Esophagus squamous epithelium (tissue), 5 donors: Measurements from ENCODE around the gene SPATA1. TPM values are rescaled to one million over a fixed set of nuclear protein-coding genes. Genes with fewer than 3 reads are reported as not detected.

Source experiments
- DNase-seq: peaks from one replicate; lab custom pipeline; 2025; lab: John Stamatoyannopoulos, UW
- H3K27ac ChIP-seq, 4 donors: fragments of 200-600 bp; sonication (generic); one replicate each; pipeline ENCODE4 v1.5.1; 2016 to 2019; ENCODE audit warnings: mild to moderate bottlenecking in 1 of 4
- H3K27me3 ChIP-seq, 4 donors: fragments of 200-600 bp; sonication (generic); 1 replicate in 3 of 4; 2 replicates in 1 of 4; pipeline versions ENCODE4 v1.5.1 to v1.6.0; 2017 to 2021; ENCODE audit warnings: antibody characterized with exemption in 1 of 4
- H3K36me3 ChIP-seq, 3 donors: fragments of 200-600 bp; sonication (generic); one replicate each; pipeline ENCODE4 v1.5.1; 2016 to 2019
- H3K4me1 ChIP-seq, 3 donors: fragments of 200-600 bp; sonication (generic); one replicate each; pipeline ENCODE4 v1.5.1; 2017 to 2019
- H3K4me3 ChIP-seq, 4 donors: fragments of 200-600 bp; sonication (generic); 1 replicate in 3 of 4; 2 replicates in 1 of 4; pipeline ENCODE4 v1.5.1; 2016 to 2019; ENCODE audit warnings: mild to moderate bottlenecking in 2 of 4, moderate library complexity in 1 of 4
- H3K9me3 ChIP-seq, 3 donors: fragments of 200-600 bp; sonication (generic); one replicate each; pipeline ENCODE4 v1.5.1; 2016 to 2019
- POLR2A ChIP-seq, 4 donors: fragments of 450-650 bp; IDR thresholded peaks; one replicate each; pipeline ENCODE4 v1.6.1; 2017; ENCODE audit warnings: antibody characterized with exemption in 4 of 4, mild to moderate bottlenecking in 4 of 4, moderate library complexity in 3 of 4
- WGBS, 2 donors: methylation state at CpG; one replicate each; pipeline ENCODE4 v1.1.5; 2018; 5-methylcytosine and 5-hydroxymethylcytosine counted together
- intact Hi-C: fragments of 100-400 bp; cut with DNase I; formaldehyde crosslinking; loops from one replicate; pipeline ENCODE4 v1.15.0; 2022
- total RNA-seq, 4 donors: library from RNA; depleted of rRNA; stranded (reverse); fragments of >200 nt; gene quantifications; one replicate each; pipeline ENCODE4 v1.1.0, GENCODE V29; 2016
- TF ChIP-seq, protein P1 (sequence below), 6 experiments: fragments of 450-650 bp in 4 of 6; fragments of 200-600 bp in 2 of 6; sonication (generic) in 2 of 6; IDR thresholded peaks; one replicate each; pipeline ENCODE4 v1.5.1; 2016 to 2019; ENCODE audit warnings: antibody characterized with exemption in 6 of 6, mild to moderate bottlenecking in 4 of 6, moderate library complexity in 4 of 6
- donor health status: DM: yes; HTN: yes; CAD: no.

Gene SPATA1
- total RNA-seq, 4 donors from 2014 or later = 0.15 TPM; not detected in 3

DNA sequence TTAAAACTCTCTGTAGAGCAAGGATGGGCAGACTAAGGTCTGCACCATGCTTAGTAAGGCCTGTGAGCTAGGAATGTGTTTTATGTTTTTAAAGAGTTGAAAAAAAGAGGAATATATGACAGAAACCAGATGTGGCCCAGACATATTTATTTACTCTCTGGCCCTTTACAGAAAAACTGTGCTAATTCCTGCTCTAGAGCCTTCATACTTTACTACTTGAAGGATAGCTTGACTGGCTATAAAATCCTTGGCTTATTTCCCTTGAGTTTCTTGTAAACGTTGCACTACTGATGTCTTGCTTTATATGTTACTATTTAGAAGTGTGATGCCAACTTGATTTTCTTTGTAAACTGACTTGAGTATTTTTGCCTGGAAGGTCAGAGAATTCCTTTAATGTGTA is 34.6 kb downstream of the SPATA1 start:
- Histone ChIP-seq H3K36me3 (peaks cover 0 to 21% (median 0%) of the 10 kb centered on the region in 3 donors), H3K4me1 (no peaks in the 10 kb centered on the region), H3K27me3 (no peaks in the 10 kb centered on the region), H3K9me3 (no peaks in the 10 kb centered on the region), H3K4me3 (no peak overlapping the region), H3K27ac (no peak overlapping the region)
- intact Hi-C loops = no loop called here
- TF ChIP-seq POLR2A (IDR thresholded peaks at IDR 0.05) = no peak
- TF ChIP-seq, protein P1, sequence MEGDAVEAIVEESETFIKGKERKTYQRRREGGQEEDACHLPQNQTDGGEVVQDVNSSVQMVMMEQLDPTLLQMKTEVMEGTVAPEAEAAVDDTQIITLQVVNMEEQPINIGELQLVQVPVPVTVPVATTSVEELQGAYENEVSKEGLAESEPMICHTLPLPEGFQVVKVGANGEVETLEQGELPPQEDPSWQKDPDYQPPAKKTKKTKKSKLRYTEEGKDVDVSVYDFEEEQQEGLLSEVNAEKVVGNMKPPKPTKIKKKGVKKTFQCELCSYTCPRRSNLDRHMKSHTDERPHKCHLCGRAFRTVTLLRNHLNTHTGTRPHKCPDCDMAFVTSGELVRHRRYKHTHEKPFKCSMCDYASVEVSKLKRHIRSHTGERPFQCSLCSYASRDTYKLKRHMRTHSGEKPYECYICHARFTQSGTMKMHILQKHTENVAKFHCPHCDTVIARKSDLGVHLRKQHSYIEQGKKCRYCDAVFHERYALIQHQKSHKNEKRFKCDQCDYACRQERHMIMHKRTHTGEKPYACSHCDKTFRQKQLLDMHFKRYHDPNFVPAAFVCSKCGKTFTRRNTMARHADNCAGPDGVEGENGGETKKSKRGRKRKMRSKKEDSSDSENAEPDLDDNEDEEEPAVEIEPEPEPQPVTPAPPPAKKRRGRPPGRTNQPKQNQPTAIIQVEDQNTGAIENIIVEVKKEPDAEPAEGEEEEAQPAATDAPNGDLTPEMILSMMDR (IDR thresholded peaks at IDR 0.05) = no peak
- WGBS, 2 donors = 32 to 42% methylated on average over 1 of the region's 1 CpG
- DNase-seq = no peak

DNA sequence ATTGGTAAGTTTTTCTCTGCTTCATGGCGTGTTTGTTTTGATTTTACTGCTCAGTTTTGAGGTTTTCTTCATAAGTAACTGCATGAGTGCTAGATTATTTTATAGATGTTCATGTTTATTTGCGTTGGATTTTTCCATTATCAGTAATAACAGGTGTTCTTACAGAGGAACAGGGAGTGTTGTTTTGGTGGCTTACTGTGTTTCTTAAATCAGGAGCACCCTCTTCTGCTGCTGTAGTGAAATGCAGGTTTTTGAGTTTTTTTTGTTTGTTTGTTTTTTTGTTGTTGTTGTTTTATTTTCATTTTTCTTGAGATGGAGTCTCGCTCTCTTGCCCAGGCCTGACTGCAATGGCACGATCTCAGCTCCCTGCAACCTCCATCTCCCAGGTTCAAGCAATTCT is 35.5 kb downstream of the SPATA1 start:
- Histone ChIP-seq H3K27ac (no peak overlapping the region), H3K27me3 (no peaks in the 10 kb centered on the region), H3K9me3 (no peaks in the 10 kb centered on the region), H3K4me3 (no peak overlapping the region), H3K36me3 (peaks cover 0 to 21% (median 0%) of the 10 kb centered on the region in 3 donors), H3K4me1 (no peaks in the 10 kb centered on the region)
- intact Hi-C loops = no loop called here
- WGBS, 2 donors = 89 to 90% methylated on average over 4 of the region's 4 CpGs
- TF ChIP-seq, protein P1 (IDR thresholded peaks at IDR 0.05) = peak in 2 of 6 experiments; percentile 4 to 29
- TF ChIP-seq POLR2A (IDR thresholded peaks at IDR 0.05) = no peak
- DNase-seq = no peak

DNA sequence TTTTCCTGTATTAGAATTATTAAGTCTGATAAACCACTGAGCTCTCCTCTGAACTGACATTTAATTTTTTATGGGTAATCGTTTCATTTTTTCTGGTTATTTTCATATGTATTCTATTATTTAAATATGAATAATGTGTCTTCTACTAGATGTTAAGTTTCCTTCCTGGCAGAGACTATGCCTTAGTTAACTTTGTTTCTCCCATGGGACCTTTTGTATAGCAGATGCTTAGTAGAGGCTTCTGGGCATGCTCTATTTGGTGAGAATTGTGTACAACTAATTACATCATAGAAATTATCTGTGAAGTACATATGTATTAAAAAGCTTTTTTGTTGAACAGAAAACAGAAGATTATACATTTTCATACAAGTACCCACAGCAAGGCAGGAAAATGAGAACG is 44.6 kb downstream of the SPATA1 start:
- intact Hi-C loops = no loop called here
- Histone ChIP-seq H3K4me3 (no peak overlapping the region), H3K9me3 (no peaks in the 10 kb centered on the region), H3K27me3 (no peaks in the 10 kb centered on the region), H3K36me3 (peaks cover 0 to 17% (median 0%) of the 10 kb centered on the region in 3 donors), H3K27ac (no peak overlapping the region), H3K4me1 (no peaks in the 10 kb centered on the region)
- no peak for DNase-seq
- TF ChIP-seq, protein P1 (IDR thresholded peaks at IDR 0.05) = no peak
- TF ChIP-seq POLR2A (IDR thresholded peaks at IDR 0.05) = no peak
- WGBS, 2 donors = 79 to 80% methylated on average over 2 of the region's 2 CpGs

DNA sequence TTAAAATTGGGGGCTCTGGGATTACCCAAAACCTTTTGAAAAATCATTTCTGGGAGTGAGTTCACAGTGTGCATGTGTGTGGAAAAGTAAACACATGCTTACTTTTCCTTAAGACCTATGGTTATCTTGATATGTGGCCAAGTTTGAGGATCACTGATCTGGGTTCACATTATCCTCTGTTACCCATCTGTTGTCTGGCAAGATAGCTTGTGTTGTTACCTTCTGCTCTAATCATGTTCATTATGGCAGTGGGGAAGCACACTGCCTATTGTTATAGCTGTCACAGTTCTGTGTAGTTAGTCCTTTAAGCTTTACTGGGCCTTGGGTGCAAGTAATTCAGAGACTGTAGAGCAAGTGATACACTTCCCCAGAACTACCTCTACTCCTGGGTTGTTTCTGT is 63.0 kb downstream of the SPATA1 start:
- Histone ChIP-seq H3K27me3 (no peaks in the 10 kb centered on the region), H3K4me3 (no peak overlapping the region), H3K4me1 (peaks cover 10 to 44% (median 18%) of the 10 kb centered on the region in 3 donors), H3K36me3 (peaks cover 0 to 50% (median 3%) of the 10 kb centered on the region in 3 donors), H3K9me3 (no peaks in the 10 kb centered on the region), H3K27ac (no peak overlapping the region)
- no peak for TF ChIP-seq POLR2A (IDR thresholded peaks at IDR 0.05)
- TF ChIP-seq, protein P1 (IDR thresholded peaks at IDR 0.05) = no peak
- no peak for DNase-seq
- intact Hi-C loops = no loop called here

DNA sequence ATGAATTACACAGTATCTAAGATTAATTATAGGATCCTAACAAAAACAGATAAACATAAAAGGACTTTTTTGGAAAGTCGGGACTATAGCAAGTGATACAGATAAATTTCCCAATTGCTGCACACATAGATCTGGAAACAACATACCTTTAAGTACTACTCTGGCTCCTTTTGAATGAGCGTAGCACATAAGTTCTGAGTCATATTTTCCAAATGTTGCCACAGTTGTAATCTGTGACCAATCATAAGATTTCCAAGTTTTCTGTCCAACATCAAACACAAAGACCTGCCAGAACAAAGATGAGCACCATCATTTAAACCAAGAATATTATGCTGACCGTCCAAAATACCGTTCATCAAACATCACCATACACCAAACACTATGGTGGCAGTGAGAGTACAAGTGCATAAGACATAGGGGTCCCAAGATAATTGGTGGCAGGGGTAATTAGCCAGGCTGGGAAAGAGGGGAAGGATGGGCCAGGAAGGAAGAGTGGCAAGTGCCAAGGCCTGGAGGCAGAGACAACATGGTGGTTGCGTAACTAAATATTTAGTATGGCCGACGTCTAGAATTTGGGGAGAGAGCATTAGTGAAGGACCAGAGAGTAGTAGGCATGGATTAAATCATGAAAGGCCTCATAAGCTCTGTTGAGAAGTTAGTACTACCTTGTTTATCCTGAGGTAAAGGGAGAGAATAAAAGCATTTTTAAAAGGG is 64.4 kb downstream of the SPATA1 start:
- no peak for TF ChIP-seq POLR2A (IDR thresholded peaks at IDR 0.05)
- TF ChIP-seq, protein P1 (IDR thresholded peaks at IDR 0.05) = no peak
- Histone ChIP-seq H3K36me3 (peaks cover 0 to 38% (median 3%) of the 10 kb centered on the region in 3 donors), H3K4me3 (no peak overlapping the region), H3K27me3 (no peaks in the 10 kb centered on the region), H3K4me1 (peaks cover 10 to 52% (median 18%) of the 10 kb centered on the region in 3 donors), H3K27ac (no peak overlapping the region), H3K9me3 (no peaks in the 10 kb centered on the region)
- no peak for DNase-seq
- intact Hi-C loops = no loop called here
- 71 to 74% methylated on average over 7 of the region's 7 CpGs for WGBS, 2 donors
